CD4-positive, alpha-beta T cell (primary cell): Measurements from ENCODE around the gene PDZD8. TPM values are rescaled to one million over a fixed set of nuclear protein-coding genes. Genes with fewer than 3 reads are reported as not detected.

Experiments used
- ATAC-seq: fragments of 200-7000 bp; cut with Tn5 transposase; one replicate; pipeline ENCODE4 v1.10.0; 2022; ENCODE audit warnings: mild to moderate bottlenecking; ENCODE audit not compliant: poor library complexity
- CTCF ChIA-PET: fragments of 350-600 bp; sonication (Branson Sonifier 250); formaldehyde crosslinking; loops from one replicate; lab custom pipeline; 2021; ENCODE audit warnings: antibody characterized with exemption, inconsistent platforms; lab: Charles Lee
- POLR2A ChIA-PET: fragments of 350-600 bp; sonication (Branson Sonifier 250); formaldehyde crosslinking; loops from one replicate; lab custom pipeline; 2021; ENCODE audit warnings: antibody characterized with exemption, inconsistent platforms; lab: Charles Lee
- DNase-seq, 14 experiments: peaks; one replicate each; pipeline ENCODE4 v3.0.0-alpha.2; 2013 to 2020; ENCODE audit warnings: mixed read lengths in 2 of 14
- H3K27ac ChIP-seq, 2 donors: one replicate each; pipeline versions ENCODE4 v1.5.1 to v1.7.0; 2013; ENCODE audit warnings: low read length in 2 of 2, low read depth in 1 of 2, mild to moderate bottlenecking in 1 of 2
- H3K27me3 ChIP-seq, 2 experiments: 1 replicate in 1 of 2; 2 replicates in 1 of 2; pipeline versions ENCODE4 v1.6.1 to v1.7.0; 2013; ENCODE audit warnings: low read length in 2 of 2, control low read depth in 1 of 2, mild to moderate bottlenecking in 1 of 2, moderate library complexity in 1 of 2; ENCODE audit not compliant: insufficient read depth in 2 of 2, control insufficient read depth in 1 of 2
- H3K36me3 ChIP-seq: one replicate; pipeline ENCODE4 v1.6.1; 2013; ENCODE audit warnings: low read length, control low read depth; ENCODE audit not compliant: insufficient read depth
- H3K4me1 ChIP-seq: one replicate; pipeline ENCODE4 v1.6.1; 2013; ENCODE audit warnings: low read length, control low read depth; ENCODE audit not compliant: insufficient read depth
- H3K4me3 ChIP-seq: one replicate; pipeline ENCODE4 v1.5.1; 2013; ENCODE audit warnings: mild to moderate bottlenecking, low read length, moderate library complexity
- H3K9me3 ChIP-seq, 2 experiments: 1 replicate in 1 of 2; 2 replicates in 1 of 2; pipeline versions ENCODE4 v1.6.1 to v1.7.0; 2013; ENCODE audit warnings: low read length in 2 of 2, mild to moderate bottlenecking in 2 of 2, control low read depth in 1 of 2, moderate library complexity in 1 of 2; ENCODE audit not compliant: control insufficient read depth in 1 of 2, insufficient read depth in 1 of 2
- H3K27ac Mint-ChIP-seq: one replicate; pipeline ENCODE4 v1.8.0; 2020; ENCODE audit warnings: mixed read lengths
- H3K27me3 Mint-ChIP-seq: one replicate; pipeline ENCODE4 v1.8.0; 2021; ENCODE audit warnings: mixed read lengths
- H3K36me3 Mint-ChIP-seq: one replicate; pipeline ENCODE4 v1.8.0; 2021; ENCODE audit warnings: low read depth, mixed read lengths
- H3K4me1 Mint-ChIP-seq: one replicate; pipeline ENCODE4 v1.8.0; 2021; ENCODE audit warnings: low read depth, mixed read lengths
- H3K4me3 Mint-ChIP-seq: one replicate; pipeline ENCODE4 v1.8.0; 2020; ENCODE audit warnings: mild to moderate bottlenecking, mixed read lengths
- H3K9me3 Mint-ChIP-seq: one replicate; pipeline ENCODE4 v1.8.0; 2020; ENCODE audit warnings: mixed read lengths
- intact Hi-C, 2 experiments: fragments of 100-400 bp; cut with DNase I in 1 of 2; cut with micrococcal nuclease in 1 of 2; formaldehyde crosslinking; loops; one replicate each; pipeline versions ENCODE4 v1.15.1 to v1.9.0; 2023 to 2025; cut with DNase I, micrococcal nuclease
- total RNA-seq, 174 experiments: library from RNA in 2 of 174; stranded (reverse) in 2 of 174; gene quantifications; one replicate each; pipeline ENCODE4 v1.2.3 and lab custom pipeline; 2021 to 2026
- TF ChIP-seq, protein P1 (sequence below): fragments of 200-600 bp; IDR thresholded peaks from one replicate; pipeline ENCODE4 v1.8.0; 2022; ENCODE audit warnings: antibody characterized with exemption, mild to moderate bottlenecking

The PDZD8 gene
- total RNA-seq, 2 experiments from 2014 or later, result 25.2 to 31.1 TPM

- H3K4me3 Mint-ChIP-seq, result no peak overlapping the region
- no peak for ATAC-seq
- intact Hi-C loops, result no loop called here
- no peak for DNase-seq
- no peaks in the 10 kb centered on the region for H3K27me3 Mint-ChIP-seq
- peaks cover 60% of the 10 kb centered on the region for H3K4me1 Mint-ChIP-seq
- H3K9me3 ChIP-seq, result no peaks in the 10 kb centered on the region
- ChIA-PET CTCF (no interaction called here), POLR2A (no interaction called here)
- TF ChIP-seq, protein P1, sequence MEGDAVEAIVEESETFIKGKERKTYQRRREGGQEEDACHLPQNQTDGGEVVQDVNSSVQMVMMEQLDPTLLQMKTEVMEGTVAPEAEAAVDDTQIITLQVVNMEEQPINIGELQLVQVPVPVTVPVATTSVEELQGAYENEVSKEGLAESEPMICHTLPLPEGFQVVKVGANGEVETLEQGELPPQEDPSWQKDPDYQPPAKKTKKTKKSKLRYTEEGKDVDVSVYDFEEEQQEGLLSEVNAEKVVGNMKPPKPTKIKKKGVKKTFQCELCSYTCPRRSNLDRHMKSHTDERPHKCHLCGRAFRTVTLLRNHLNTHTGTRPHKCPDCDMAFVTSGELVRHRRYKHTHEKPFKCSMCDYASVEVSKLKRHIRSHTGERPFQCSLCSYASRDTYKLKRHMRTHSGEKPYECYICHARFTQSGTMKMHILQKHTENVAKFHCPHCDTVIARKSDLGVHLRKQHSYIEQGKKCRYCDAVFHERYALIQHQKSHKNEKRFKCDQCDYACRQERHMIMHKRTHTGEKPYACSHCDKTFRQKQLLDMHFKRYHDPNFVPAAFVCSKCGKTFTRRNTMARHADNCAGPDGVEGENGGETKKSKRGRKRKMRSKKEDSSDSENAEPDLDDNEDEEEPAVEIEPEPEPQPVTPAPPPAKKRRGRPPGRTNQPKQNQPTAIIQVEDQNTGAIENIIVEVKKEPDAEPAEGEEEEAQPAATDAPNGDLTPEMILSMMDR, result no peak
- H3K27ac ChIP-seq, result no peak overlapping the region
- H3K9me3 Mint-ChIP-seq, result no peaks in the 10 kb centered on the region
- H3K36me3 ChIP-seq, result peaks cover 4% of the 10 kb centered on the region
- H3K27ac Mint-ChIP-seq, result no peak overlapping the region
- H3K4me1 ChIP-seq, result peaks cover 9% of the 10 kb centered on the region
- H3K27me3 ChIP-seq, result no peaks in the 10 kb centered on the region
- no peak overlapping the region for H3K4me3 ChIP-seq
- peaks cover 9% of the 10 kb centered on the region for H3K36me3 Mint-ChIP-seq
These were observed 30.1 kb downstream of the PDZD8 start for GRCh38 chr10:117345143-117345542.

- Histone ChIP-seq H3K4me3 (no peak overlapping the region), H3K27me3 (no peaks in the 10 kb centered on the region), H3K4me1 (peaks cover 9% of the 10 kb centered on the region), H3K27ac (no peak overlapping the region), H3K9me3 (no peaks in the 10 kb centered on the region), H3K36me3 (peaks cover 17% of the 10 kb centered on the region)
- CTCF ChIA-PET, result interaction anchor here (0.6 kb wide), 1 partner anchor 21 kb away, joined by 3 read pairs; no protein-coding TSS in a partner anchor
- DNase-seq, result no peak
- TF ChIP-seq, protein P1, result no peak
- intact Hi-C loops, result no loop called here
- POLR2A ChIA-PET, result interaction anchor here (1.7 kb wide), 1 partner anchor 9 kb away, joined by 4 read pairs; no protein-coding TSS in a partner anchor
- H3K27me3 Mint-ChIP-seq, result no peaks in the 10 kb centered on the region
- ATAC-seq, result no peak
- H3K4me3 Mint-ChIP-seq, result no peak overlapping the region
- H3K9me3 Mint-ChIP-seq, result no peaks in the 10 kb centered on the region
- peaks cover 42% of the 10 kb centered on the region for H3K4me1 Mint-ChIP-seq
- H3K27ac Mint-ChIP-seq, result no peak overlapping the region
- H3K36me3 Mint-ChIP-seq, result peaks cover 19% of the 10 kb centered on the region
These were observed 32.6 kb downstream of the PDZD8 start for GRCh38 chr10:117342641-117343040.

GRCh38 chr10:117341061-117341460, 34.2 kb downstream of the PDZD8 start:
- Mint-ChIP-seq H3K27ac (no peak overlapping the region), H3K27me3 (no peaks in the 10 kb centered on the region), H3K36me3 (peaks cover 26% of the 10 kb centered on the region), H3K4me3 (no peak overlapping the region), H3K9me3 (no peaks in the 10 kb centered on the region), H3K4me1 (peaks cover 29% of the 10 kb centered on the region)
- Histone ChIP-seq H3K36me3 (peaks cover 17% of the 10 kb centered on the region), H3K4me1 (peaks cover 9% of the 10 kb centered on the region), H3K27me3 (no peaks in the 10 kb centered on the region), H3K4me3 (no peak overlapping the region), H3K9me3 (no peaks in the 10 kb centered on the region), H3K27ac (no peak overlapping the region)
- TF ChIP-seq, protein P1, result no peak
- DNase-seq (no peak), ATAC-seq (no peak)
- ChIA-PET POLR2A (interaction anchor here (1.7 kb wide), 1 partner anchor 11 kb away, joined by 4 read pairs; no protein-coding TSS in a partner anchor), CTCF (interaction anchor here (0.6 kb wide), 1 partner anchor 17 kb away, joined by 5 read pairs; no protein-coding TSS in a partner anchor)
- intact Hi-C loops, result no loop called here
